Measurements from ENCODE around the gene VSTM4. TPM values are rescaled to one million over a fixed set of nuclear protein-coding genes. Genes with fewer than 3 reads are reported as not detected.

The VSTM4 gene
- total and polyA plus RNA-seq, 2 of the 4 experiments (the other 2 are of a cell fraction), result 2.4 to 2.9 TPM

- H4K91ac ChIP-seq (ENCODE audit: insufficient read depth, low read depth, low read length), result peak overlapping the region; percentile 39
- in situ Hi-C loops (cut with MboI; ENCODE audit: low sequenced_read_pairs) (no loop called here), intact Hi-C loops (cut with micrococcal nuclease) (no loop called here), dilution Hi-C loops (cut with HindIII; ENCODE audit: low sequenced_read_pairs, unreplicated experiment) (no loop called here)
- no peak overlapping the region for H2AK9ac ChIP-seq (replicated peaks; ENCODE audit: low read depth, low read length, poor library complexity)
- H2BK15ac ChIP-seq (ENCODE audit: low read depth, low read length), result no peak overlapping the region; the same call in 2 of the 3 replicates
- H3K14ac ChIP-seq (replicated peaks; ENCODE audit: low read depth, low read length), result peak overlapping the region; percentile 61; the same call in 1 of the 2 replicates
- H3K79me1 ChIP-seq (ENCODE audit: low read depth in 1 of 2, low read length in 2 of 2), result no peaks in the 10 kb centered on the region
- H4K5ac ChIP-seq (ENCODE audit: low read depth, low read length), result peak overlapping the region; percentile 13
- no TSS peak for BruUV-seq (replicated peaks)
- peaks cover 38% of the 10 kb centered on the region for H3K4me1 ChIP-seq (ENCODE audit: control insufficient read depth, insufficient read depth, low read length)
- no peaks in the 10 kb centered on the region for H3K9me3 ChIP-seq (ENCODE audit: control insufficient read depth, insufficient read depth, low read length)
- WGBS, 2 experiments (ENCODE audit: extremely low coverage in 2 of 2, insufficient read length in 1 of 2), result no CpG with 5 or more reads among the region's 7 CpGs
- peak overlapping the region; percentile 58 for H3K18ac ChIP-seq (ENCODE audit: low read depth, low read length)
- H3K27ac ChIP-seq (ENCODE audit: insufficient read depth, low read length), result peak overlapping the region; percentile 7; the same call in 1 of the 2 replicates
- DNase-seq, result peak; percentile 87
- ATAC-seq (ENCODE audit: low read depth), result peak; percentile 21
- H3K23ac ChIP-seq (ENCODE audit: low read depth, low read length), result peak overlapping the region; percentile 48
- peak overlapping the region; percentile 82 for H2BK120ac ChIP-seq (ENCODE audit: low read depth, low read length)
- peaks cover 25% of the 10 kb centered on the region for H3K9me1 ChIP-seq (ENCODE audit: insufficient read depth, low read length)
- H4K8ac ChIP-seq (ENCODE audit: low read depth in 2 of 2, low read length in 2 of 2), result peak overlapping the region; percentile 3 to 66; a peak in 3 of 4 replicates
- H3K4ac ChIP-seq (ENCODE audit: low read depth, low read length), result peak overlapping the region; percentile 69
- H2AK5ac ChIP-seq (ENCODE audit: low read depth, low read length), result peak overlapping the region; percentile 74
- peaks cover 13% of the 10 kb centered on the region; the same call in 1 of the 2 replicates for H4K20me1 ChIP-seq (ENCODE audit: insufficient read depth, low read length)
- H3K56ac ChIP-seq (ENCODE audit: extremely low read depth, insufficient read depth, low read length), result no peak overlapping the region
- CTCF ChIA-PET, result interaction anchor here (1.2 to 1.6 kb wide), 2 partner anchors 13 to 18 kb away, joined by 3 to 4 read pairs; no protein-coding TSS in a partner anchor
- no peaks in the 10 kb centered on the region for H3K36me3 ChIP-seq (ENCODE audit: control insufficient read depth, insufficient read depth, low read length)
- POLR2A ChIA-PET (ENCODE audit: unreplicated experiment), result no interaction called here
- H3K4me2 ChIP-seq (ENCODE audit: low read depth, low read length), result peak overlapping the region; percentile 34
- H3K9ac ChIP-seq (ENCODE audit: low read depth, low read length), result no peak overlapping the region
- peak overlapping the region; percentile 61 for H2AFZ ChIP-seq (replicated peaks; ENCODE audit: low read length, poor library complexity)
- H2BK5ac ChIP-seq (ENCODE audit: low read depth, low read length, poor library complexity, severe bottlenecking), result peak overlapping the region; percentile 64
- peaks cover 5% of the 10 kb centered on the region for H3K27me3 ChIP-seq (ENCODE audit: control insufficient read depth, insufficient read depth, low read length)
- H2BK20ac ChIP-seq (ENCODE audit: low read depth, low read length), result peak overlapping the region; percentile 66
- H3K4me3 ChIP-seq (ENCODE audit: insufficient read depth, low read depth, low read length), result no peak overlapping the region
- TF ChIP-seq, protein P1, sequence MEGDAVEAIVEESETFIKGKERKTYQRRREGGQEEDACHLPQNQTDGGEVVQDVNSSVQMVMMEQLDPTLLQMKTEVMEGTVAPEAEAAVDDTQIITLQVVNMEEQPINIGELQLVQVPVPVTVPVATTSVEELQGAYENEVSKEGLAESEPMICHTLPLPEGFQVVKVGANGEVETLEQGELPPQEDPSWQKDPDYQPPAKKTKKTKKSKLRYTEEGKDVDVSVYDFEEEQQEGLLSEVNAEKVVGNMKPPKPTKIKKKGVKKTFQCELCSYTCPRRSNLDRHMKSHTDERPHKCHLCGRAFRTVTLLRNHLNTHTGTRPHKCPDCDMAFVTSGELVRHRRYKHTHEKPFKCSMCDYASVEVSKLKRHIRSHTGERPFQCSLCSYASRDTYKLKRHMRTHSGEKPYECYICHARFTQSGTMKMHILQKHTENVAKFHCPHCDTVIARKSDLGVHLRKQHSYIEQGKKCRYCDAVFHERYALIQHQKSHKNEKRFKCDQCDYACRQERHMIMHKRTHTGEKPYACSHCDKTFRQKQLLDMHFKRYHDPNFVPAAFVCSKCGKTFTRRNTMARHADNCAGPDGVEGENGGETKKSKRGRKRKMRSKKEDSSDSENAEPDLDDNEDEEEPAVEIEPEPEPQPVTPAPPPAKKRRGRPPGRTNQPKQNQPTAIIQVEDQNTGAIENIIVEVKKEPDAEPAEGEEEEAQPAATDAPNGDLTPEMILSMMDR (conservative IDR thresholded peaks at IDR 0.05; ENCODE audit: low read depth, low read length), result peak; percentile 8; the same call in 1 of the 2 replicates
- no peak for TF ChIP-seq FOS (IDR thresholded peaks at IDR 0.05; ENCODE audit: low read depth, low read length)
- TF ChIP-seq MAFK (IDR thresholded peaks at IDR 0.05; ENCODE audit: low read depth, low read length), result peak; percentile 89
- no peak for TF ChIP-seq MAZ (IDR thresholded peaks at IDR 0.05; ENCODE audit: borderline replicate concordance, low read depth, low read length)
- no peak for TF ChIP-seq RFX5 (IDR thresholded peaks at IDR 0.05; ENCODE audit: low read depth, low read length)
- TF ChIP-seq POLR2A (IDR thresholded peaks at IDR 0.05; ENCODE audit: low read depth, low read length), result peak; percentile 34; the same call in 1 of the 2 replicates
- no peak for TF ChIP-seq ELK1 (IDR thresholded peaks at IDR 0.05; ENCODE audit: borderline replicate concordance, low read depth, low read length)
- TF ChIP-seq USF2 (IDR thresholded peaks at IDR 0.05; ENCODE audit: low read depth, low read length), result no peak
- no peak for TF ChIP-seq MXI1 (IDR thresholded peaks at IDR 0.05; ENCODE audit: borderline replicate concordance, low read depth, low read length)
- no peak for TF ChIP-seq CHD1 (IDR thresholded peaks at IDR 0.05; ENCODE audit: low read depth, low read length)
- TF ChIP-seq CEBPB (IDR thresholded peaks at IDR 0.05; ENCODE audit: low read depth, low read length), result peak; percentile 67
- TF ChIP-seq RAD21 (IDR thresholded peaks at IDR 0.05; ENCODE audit: low read length), result no peak
- no peak for TF ChIP-seq BHLHE40 (IDR thresholded peaks at IDR 0.05; ENCODE audit: low read depth, low read length)
- no peak for TF ChIP-seq NFE2L2 (IDR thresholded peaks at IDR 0.05; ENCODE audit: low read depth, low read length)
- TF ChIP-seq SMC3 (IDR thresholded peaks at IDR 0.05; ENCODE audit: low read depth, low read length), result no peak
- TF ChIP-seq RCOR1 (IDR thresholded peaks at IDR 0.05; ENCODE audit: insufficient replicate concordance, low read length), result no peak
These were observed 23.1 kb upstream of the VSTM4 start for GRCh38 chr10:49138361-49138891.
